OCI-LY1 (cell line): ENCODE results near the gene MFAP3L.

ENCODE experiments used
- CTCF ChIP-seq: fragments of 200-600 bp; sonication (generic), shearing (Covaris generic); IDR thresholded peaks from 2 replicates; pipeline ENCODE4 v1.5.1; 2017; ENCODE audit warnings: mild to moderate bottlenecking, antibody characterized with exemption, low read length, moderate library complexity, mixed read lengths
- EZH2 ChIP-seq: fragments of 200-600 bp; sonication (generic), shearing (Covaris generic); IDR thresholded peaks from 2 replicates; pipeline ENCODE4 v1.8.0; 2017; ENCODE audit warnings: borderline replicate concordance, mixed run types, mild to moderate bottlenecking, antibody characterized with exemption, low read length, moderate library complexity, mixed read lengths

- TF ChIP-seq CTCF (no peak), EZH2 (no peak)
Measured at GRCh38 chr4:170027181-170027829, 1.1 kb upstream of the MFAP3L start.
